C4-2B (cell line): ENCODE measurements around the gene GLYR1.

Experiments
- H3K27ac ChIP-seq: fragments of 450-650 bp; 2 replicates; pipeline ENCODE4 v1.5.1; 2017
- ZFX ChIP-seq: fragments of 450-650 bp; IDR thresholded peaks from 2 replicates; pipeline ENCODE4 v1.6.1; 2017
- TF ChIP-seq, protein P1 (sequence below): fragments of 450-650 bp; conservative IDR thresholded peaks from 2 replicates; pipeline ENCODE4 v1.5.1; 2017; ENCODE audit warnings: mild to moderate bottlenecking

The GLYR1 gene

DNA sequence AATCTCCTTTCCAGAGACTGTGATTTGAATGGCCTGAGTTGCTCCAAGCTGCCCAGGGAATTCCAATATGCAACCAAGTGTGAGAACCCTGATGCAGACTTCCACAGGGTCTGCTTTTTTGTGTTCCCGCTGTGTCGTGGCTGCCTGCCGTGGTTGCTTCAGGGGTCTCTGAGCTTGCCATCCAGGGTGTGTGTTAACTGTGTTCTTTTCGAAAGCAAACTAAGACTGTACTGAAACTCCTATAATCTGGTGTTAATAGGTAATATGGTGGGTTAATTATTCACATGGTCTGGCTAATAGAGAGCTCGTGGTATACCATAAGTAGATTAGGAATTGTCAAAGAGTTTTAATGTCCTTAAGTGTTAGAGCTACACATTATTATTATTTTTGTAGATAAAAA, 20.9 kb upstream of the GLYR1 start:
- TF ChIP-seq, protein P1, sequence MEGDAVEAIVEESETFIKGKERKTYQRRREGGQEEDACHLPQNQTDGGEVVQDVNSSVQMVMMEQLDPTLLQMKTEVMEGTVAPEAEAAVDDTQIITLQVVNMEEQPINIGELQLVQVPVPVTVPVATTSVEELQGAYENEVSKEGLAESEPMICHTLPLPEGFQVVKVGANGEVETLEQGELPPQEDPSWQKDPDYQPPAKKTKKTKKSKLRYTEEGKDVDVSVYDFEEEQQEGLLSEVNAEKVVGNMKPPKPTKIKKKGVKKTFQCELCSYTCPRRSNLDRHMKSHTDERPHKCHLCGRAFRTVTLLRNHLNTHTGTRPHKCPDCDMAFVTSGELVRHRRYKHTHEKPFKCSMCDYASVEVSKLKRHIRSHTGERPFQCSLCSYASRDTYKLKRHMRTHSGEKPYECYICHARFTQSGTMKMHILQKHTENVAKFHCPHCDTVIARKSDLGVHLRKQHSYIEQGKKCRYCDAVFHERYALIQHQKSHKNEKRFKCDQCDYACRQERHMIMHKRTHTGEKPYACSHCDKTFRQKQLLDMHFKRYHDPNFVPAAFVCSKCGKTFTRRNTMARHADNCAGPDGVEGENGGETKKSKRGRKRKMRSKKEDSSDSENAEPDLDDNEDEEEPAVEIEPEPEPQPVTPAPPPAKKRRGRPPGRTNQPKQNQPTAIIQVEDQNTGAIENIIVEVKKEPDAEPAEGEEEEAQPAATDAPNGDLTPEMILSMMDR: no peak
- no peak for TF ChIP-seq ZFX
- no peak overlapping the region for H3K27ac ChIP-seq

DNA sequence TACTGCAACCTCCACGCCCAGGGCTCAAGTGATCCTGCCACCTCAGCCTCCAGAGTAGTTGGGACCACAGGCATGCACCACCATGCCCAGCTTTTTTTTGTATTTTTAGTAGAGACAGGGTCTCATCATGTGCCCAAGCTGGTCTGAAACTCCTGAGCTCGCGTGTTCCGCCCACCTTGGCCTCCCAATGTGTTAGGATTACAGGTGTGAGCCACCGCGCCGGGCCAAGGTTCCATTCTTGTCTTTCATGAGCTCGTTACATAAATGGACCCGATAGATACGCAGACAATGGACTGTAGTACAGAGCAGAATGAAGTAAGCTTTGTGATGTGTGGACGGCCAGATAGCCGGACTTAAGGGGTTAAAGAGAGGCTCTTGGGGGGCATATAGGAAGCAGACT, 19.5 kb upstream of the GLYR1 start:
- TF ChIP-seq, protein P1: no peak
- no peak for TF ChIP-seq ZFX

DNA sequence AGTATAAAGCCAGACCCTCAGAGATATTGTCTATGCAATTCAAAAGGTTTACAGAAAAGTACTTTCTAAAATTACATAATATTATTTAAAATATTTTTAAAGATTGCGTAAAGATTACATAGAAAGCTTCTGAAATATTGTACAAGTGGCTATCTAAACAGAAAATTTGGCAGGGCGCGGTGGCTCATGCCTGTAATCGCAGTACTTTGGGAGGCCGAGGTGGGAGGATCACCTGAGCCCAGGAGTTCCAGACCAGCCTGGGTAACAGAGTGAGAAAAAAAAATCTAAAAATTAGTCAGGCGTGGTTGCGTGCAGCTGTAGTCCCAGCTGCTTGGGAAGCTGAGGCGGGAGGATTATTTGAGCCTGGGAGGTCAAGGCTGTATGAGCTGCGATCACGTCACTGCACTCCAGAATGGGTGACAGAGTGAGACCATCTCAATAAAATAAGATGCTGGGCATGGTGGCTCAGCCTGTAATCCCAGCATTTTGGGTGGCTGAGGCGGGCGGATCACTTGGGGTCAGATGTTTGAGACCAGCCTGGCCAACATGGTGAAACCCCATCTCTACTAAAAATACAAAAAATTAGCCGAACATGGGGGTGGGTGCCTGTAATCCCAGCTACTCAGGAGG, 18.3 kb upstream of the GLYR1 start:
- TF ChIP-seq, protein P1: no peak
- TF ChIP-seq ZFX: no peak
- H3K27ac ChIP-seq: no peak overlapping the region

More for the DNA sequence above, 19.5 kb upstream of the GLYR1 start:
- no peak overlapping the region for H3K27ac ChIP-seq

DNA sequence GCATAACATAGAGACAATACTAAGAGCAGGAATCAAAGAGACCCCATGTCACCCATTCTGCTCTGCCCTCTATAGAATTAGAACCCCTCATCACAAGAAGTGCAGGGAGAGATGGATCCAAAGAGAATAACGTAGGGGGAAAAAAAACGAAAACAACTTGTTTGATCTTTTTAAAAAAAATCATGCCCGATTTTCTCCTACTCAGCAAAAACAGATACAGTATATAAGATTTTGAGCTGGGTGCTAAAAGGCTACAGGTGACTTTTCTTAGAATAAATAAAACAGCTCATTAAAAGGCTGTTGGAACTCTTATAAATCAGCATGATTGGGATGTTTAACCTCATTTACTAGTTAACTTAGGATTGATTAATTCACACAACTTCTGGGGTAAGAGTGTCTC, 17.6 kb upstream of the GLYR1 start:
- H3K27ac ChIP-seq: no peak overlapping the region
- TF ChIP-seq, protein P1: no peak
- no peak for TF ChIP-seq ZFX

DNA sequence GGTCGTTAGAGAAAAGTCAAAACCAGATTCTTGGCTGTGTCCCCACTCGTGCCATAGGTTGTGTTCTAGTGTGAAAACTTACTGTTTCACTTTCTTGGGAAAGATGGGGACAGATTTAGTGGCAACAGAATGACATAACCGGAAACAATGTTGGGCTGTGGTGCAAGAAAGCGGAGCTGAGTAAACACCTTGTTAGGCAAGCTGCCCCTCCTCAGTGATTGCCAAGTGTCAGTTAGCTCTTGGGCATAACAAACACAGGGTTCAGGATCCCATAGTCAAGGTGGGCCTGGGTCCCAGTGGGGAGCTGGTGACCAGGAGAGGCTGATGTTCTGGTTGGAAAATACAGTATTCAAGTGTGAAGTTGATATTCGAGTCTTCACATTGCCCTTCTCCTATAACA, 15.6 kb upstream of the GLYR1 start:
- TF ChIP-seq ZFX: no peak
- TF ChIP-seq, protein P1: no peak
- peak overlapping the region; percentile 35; the same call in 1 of the 2 replicates for H3K27ac ChIP-seq

DNA sequence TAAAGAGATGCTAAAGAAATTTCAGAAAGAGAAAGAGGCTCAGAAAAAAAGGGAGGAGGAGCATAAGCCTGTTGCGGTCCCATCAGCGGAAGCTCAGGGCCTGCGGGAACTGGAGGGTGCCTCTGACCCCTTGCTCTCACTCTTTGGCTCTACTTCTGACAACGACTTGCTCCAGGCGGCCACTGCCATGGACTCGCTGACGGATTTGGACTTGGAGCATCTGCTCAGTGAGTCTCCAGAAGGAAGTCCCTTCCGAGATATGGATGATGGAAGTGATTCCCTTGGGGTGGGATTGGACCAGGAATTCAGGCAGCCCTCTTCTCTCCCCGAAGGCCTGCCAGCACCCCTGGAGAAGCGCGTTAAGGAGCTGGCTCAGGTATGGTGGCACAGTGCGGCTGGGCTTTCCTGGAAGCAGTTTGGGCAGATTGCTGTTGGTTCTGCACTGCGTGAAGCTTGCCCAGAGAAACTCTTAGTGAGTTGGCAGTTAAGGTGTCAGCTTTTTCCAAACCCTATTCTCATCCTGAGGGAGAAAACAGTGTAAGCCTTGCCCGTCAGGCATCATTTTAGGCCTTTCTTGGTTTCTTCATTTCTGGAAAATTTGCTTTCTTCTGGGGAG, 13.7 kb upstream of the GLYR1 start:
- no peak for TF ChIP-seq ZFX
- TF ChIP-seq, protein P1: no peak
- H3K27ac ChIP-seq: no peak overlapping the region

DNA sequence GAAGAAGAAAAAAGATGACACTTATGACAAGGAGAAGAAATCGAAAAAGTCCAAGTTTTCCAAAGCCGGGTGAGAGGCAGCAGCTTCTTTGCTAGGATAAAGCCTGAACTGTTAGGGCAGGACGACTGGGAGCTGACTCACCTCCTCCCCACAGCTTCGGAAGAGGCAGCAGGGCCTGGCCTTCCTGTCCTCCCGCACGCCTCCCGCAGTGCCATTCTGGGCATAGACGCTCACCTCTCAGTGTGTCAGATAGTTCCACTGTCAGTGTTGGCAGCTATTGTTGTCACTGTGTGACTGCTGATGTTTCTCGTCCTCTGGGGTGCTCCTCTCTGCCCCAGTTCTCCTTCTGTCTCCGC, 12.8 kb upstream of the GLYR1 start:
- H3K27ac ChIP-seq: no peak overlapping the region
- TF ChIP-seq, protein P1: no peak
- no peak for TF ChIP-seq ZFX
